NCI-H524 treated with DMSO at 0.1 percent for 48 hours (cell line): Measurements from ENCODE around the gene ASIC1.
A peak's percentile ranks its signal among the peaks of the same experiment; 100 is the strongest.
"Not testable (repeated sequence)": the region's sequence is repeated elsewhere in the genome, so short reads cannot be mapped to it uniquely, and the experiment has no call there.

Experiments
- DNase-seq: peaks from one replicate; lab custom pipeline; 2025; lab: John Stamatoyannopoulos, UW

Gene ASIC1

DNA sequence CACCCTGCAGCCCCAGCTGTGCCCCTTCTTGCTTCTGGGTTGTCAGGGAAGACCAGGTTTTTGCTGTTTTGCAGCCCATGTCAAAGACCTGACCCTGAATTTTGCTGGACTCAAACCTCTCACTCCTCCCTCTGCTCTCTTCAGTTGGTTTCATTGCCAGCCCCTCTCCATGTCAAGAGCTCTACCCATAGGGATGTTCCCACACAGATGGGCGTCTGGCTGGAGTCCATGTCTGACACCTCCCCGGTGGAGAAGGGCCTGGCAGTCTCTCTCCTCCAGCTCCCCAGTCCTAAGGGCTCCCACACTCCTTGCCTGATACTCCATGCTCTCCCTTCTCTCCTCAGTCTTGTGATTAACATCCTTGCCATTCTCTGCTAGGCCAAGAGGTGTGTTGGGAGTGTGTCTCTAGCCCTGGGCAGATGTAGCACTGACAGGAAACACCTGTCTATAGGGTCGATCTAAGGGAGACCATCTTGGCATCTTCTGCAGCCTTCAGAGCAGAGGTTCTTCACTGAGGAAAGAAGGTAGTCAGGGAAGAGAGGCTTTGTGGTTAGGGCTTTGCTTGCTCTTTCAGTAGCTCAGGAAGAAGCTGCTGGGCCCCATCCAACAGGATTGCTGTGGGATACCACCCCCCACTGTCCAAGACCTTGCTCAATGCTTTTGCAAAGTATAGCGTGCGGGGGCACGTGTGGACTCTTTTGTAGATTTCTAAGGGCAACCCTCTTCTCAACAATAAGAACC lies 4.7 kb downstream of the ASIC1 start:
- DNase-seq = no peak

DNA sequence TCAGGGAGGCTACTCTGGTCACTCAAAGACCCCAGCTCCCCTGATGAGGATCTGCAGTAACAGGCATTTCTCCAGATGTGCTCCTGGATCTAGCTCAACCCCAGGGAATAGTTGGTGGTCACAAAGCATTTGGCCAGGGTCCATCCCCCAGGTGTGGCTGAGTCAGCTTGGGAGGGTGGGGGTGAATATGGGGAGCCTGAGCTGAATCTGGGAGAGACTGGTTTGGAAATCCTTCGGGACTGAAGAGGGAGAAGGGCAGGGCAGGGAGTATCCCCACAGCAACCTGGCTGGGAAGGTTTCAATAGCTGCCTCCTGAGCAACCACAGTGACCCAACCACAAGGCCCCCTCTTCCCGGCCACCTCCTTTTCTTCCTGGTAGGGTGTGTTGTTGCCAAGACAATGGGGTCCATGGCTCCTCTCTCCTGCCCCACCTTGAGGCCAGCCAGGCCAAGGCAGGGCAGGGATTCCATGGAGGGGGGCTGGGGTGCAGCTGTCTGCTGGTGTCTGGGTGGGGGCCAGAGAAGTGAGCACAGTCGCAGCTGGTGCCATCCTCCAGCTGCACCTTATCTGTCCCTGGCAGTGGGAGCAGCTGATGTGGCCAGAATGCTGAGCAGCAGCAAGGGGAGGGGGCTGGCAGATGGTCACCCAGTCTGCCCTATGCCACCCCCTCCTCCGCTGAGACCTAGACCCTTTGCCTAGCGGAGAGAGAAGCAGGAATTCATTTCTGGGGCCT lies 5.5 kb downstream of the ASIC1 start:
- peak; percentile 80 for DNase-seq

DNA sequence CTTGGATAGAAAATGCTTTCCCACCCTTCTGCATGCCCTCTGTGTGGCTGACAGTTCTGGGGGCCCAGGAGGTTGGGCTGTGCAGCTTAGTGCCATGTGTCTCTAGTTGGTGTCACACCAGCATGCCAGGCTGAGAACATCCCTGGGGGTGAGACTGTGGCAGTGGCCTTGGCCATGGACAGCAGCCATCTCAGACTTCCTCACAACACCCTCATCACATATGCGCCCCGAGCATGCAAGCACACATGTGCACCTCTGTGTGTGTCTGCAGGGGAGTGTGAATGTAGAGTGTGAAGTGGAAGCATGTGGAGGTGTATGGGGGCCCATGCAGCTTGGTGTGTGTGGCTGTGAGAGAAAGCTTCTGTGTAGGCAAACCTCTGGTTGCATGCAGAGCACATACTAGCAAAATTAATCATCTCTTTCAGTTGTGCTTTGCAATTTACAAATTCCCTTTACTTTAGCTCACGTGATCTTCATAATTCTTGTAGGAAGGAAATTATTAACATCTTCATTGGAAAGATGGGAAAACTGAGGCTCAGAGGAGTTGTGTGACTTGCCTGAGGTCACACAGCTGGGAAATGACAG lies 8.4 kb downstream of the ASIC1 start:
- no peak for DNase-seq

DNA sequence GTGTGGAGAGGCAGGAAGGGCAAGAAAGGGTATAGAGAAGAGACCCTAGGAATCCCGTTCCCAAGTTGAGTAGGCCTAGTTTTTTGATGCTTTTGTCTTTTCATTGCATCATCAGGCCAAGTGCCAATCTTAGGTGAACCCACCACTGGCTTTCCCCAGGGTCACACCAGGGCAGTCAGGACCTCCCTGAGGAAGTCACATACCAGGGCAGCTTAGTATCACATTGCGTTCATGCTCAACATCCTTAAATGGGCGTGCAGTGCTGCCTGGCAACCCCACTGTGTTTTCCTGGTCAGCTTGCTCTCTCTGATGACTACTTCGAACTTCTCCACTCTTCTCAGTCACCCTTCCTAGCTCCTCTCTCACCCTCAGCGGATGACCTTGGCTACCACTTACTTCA lies 9.0 kb downstream of the ASIC1 start:
- no peak for DNase-seq

DNA sequence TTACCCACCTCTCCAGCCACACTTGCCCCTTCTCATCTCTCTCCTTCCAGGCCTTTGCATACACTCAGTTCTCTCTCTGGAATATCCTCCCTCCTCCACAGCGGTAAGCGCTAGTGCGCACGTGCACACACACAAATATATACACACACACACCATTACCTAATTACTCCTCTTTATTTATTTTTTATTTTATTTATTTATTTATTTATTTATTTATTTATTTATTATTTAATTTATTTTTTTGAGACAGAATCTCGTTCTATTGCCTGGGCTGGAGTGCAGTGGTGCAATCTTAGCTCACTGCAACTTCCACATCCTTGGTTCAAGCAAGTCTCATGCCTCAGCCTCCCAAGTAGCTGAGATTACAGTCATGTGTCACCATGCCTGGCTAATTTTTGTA lies 11.7 kb downstream of the ASIC1 start:
- no peak for DNase-seq

DNA sequence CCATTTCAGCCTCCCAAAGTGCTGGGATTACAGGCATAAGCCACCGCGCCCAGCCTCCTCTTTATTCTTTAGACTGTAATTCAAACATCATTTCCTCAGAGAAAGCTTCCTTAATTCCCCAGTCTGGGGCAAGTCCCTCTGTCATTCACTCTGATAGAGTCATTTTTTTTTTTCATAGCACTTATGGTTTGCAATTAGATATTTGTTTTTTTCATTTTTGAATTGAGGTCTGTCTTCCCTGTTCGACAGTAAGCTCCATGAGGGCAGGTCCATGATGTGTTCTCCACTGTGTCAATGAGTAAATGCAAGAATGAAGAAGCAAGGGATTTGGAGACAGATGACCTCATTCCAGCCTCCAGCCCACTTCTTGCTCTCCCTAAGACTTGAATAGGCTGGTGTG lies 12.1 kb downstream of the ASIC1 start:
- no peak for DNase-seq

DNA sequence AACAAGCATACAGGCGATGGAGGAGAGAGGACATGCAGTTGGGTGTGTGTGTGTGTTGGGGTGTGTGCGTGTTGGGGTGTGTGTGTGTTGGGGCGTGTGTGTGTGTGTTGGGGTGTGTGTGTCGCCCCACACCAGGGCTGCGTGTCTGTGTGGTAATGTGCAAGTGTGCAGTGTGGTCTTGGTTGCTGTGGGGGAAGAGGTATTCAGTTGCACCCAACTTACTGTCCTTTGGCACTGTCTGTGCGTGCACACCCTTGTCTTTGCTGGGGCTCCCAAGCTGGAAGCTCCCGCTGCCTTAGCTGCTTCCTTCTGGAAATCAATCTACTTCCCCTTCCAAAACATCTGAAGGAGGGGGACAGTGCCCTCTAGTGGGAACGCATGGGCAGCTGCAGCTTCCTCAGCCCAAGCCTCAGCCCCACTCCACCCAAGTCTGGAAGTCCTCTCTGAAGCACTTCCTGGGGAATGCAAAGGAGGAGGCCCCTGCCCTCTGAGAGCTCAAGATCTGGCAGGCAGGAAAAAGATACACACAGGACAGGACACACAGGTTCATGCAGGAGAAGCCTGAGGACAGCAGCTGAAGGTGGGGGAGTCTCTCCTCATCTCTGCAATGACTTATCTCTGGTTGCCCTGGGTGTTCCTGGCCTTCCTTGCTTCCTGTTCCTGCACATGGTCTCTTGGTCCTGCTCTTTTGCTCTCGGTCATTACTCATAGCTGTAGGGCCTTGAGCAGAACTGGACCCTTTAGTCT lies 13.1 kb downstream of the ASIC1 start:
- DNase-seq = peak; percentile 20

DNA sequence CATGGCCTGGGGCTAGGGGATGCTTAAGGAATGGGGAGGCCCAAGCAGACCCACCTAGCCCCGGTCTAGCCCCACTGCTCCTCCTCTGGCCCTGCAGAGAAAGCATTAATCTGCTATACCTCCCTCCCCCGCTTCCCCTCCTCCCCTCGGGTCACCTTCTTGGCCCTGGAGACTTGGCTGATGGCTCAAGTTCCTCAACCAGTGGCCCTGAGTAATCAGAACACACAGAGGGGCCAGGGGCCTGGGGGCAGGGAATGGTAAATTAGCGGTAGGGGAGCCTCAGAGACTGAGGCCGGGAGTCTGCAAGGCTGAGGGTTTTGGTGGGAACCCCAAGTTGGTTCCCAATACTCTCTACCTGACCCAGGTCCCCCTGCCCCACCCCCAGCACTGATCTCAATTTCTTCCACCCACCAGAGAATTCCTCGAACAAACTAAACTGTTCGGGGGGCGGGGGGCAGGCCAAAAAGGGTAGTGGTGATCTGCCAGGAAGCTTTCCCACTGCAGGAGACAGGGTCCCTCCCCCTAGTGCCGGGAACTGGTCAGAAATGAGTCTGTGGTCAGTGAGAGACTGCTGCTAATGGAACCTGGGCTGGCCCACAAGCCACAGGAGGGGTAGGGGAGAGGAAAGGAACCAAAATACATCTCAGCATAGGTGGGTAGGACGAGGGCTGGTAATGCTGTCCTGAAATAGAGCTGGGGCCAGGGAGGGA lies 15.0 kb downstream of the ASIC1 start:
- DNase-seq = no peak

DNA sequence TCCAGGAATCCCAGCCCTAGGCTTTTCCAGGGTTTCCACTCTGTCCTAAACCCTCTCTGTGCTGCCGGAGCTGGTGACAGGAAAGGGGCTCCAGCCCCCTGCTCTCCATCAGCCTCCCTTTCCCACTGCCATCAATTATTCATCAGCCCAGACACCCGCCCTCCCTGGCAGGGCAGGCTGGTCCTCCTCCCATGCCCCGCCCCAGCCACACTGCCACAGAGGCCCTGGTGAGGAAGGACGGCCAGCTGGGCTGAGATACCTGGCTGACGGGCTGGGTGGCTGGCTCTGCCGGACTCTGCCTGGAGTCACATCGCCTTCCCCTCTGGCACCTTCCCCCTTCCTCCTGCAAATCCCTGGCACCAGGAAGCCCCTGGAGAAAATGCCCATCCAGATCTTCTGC lies 15.8 kb downstream of the ASIC1 start:
- DNase-seq = no peak

DNA sequence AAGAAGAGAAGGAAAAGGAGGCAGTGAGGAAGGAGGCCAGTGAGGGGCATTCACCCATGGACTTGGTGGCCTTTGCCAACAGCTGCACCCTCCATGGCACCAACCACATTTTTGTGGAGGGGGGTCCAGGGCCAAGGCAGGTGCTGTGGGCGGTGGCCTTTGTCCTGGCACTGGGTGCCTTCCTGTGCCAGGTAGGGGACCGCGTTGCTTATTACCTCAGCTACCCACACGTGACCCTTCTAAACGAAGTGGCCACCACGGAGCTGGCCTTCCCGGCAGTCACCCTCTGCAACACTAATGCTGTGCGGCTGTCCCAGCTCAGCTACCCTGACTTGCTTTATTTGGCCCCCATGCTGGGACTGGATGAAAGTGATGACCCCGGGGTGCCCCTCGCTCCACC lies 16.3 kb downstream of the ASIC1 start:
- no peak for DNase-seq

DNA sequence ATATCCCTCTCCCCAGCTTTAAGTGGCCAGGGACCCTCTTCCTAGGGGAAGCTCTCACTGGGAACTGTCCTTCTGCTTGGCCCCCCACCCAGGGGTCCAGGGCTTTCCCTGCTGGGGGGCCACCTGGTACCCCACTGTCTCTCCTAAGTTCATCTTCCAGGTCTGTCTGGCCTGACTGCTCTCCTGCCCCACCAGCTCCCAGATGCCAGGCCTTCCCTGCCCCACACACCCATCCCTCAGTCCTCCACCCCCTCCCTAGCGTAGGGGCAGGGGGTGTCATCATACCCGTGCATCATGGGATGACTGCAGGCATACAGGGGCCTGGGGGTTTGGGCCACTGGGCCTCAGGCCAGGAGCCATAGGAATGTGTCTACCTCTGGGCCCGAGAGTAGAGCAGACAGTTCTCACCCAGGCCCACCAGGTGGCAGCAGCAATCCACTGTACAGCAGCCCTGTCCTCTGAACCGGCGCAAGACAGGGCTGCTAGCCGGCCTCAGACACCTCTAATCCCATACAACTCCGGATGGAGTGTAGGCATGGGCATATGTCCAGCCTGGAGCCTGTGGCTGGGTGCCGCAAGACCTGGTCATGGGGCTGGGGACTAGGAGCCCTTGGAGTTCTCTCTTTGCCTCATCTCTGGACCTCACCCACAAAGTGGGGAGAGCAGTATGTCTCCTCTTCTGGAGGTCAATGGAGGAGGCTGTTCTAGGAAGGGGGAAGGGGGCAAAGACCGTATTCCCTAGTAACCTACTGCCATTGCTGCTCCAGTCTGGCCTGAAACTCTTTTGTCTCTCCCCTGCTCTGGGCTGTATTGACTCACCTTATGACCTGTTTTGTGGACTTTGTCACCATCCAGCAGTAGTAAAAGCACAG lies 17.8 kb downstream of the ASIC1 start:
- no peak for DNase-seq

DNA sequence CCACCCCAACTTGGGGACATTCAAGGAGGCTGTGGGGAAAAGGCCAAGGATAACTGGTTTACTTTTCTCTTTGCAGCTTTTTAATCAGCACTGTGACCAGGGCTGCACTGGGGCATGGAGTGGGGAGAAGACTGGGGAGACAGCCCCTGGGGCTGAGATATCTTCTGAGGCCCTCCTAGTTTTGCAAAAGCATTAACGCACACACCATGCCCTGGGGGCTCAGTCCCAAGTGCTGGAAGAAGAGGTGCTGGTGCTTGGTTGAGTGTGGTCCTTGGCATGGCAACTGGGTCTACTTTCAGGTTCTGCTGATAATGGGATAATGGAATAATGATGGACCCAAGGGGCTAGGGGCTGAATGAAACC lies 18.4 kb downstream of the ASIC1 start:
- DNase-seq = no peak

DNA sequence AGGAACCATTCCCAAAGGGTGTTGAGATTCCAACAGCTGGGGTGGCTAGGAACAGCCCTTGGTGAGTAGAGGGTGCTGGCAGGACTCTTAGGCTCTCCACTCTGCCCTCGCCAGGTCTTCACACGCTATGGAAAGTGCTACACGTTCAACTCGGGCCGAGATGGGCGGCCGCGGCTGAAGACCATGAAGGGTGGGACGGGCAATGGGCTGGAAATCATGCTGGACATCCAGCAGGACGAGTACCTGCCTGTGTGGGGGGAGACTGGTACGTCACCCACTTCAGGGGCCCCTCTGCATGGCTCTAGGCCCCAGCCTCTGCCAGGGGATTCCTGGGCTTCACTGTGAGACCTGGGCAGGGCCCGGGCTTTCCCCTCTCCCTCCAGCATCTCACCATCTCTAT lies 19.7 kb downstream of the ASIC1 start:
- DNase-seq = no peak

DNA sequence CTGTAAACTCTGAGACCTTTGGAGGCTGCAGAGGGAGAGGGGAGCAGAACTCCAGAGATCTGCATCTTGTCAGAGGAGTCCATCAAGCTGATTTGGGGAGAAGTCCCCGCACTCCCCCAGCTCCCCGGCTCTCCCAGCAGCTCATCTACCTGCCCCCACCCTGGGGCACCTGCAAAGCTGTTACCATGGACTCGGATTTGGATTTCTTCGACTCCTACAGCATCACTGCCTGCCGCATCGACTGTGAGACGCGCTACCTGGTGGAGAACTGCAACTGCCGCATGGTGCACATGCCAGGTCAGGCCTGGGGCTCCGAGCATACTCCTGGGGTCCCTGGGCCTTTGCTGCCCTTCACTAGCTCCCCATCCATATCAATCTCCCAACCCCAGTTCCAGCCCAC lies 20.9 kb downstream of the ASIC1 start:
- DNase-seq = no peak

DNA sequence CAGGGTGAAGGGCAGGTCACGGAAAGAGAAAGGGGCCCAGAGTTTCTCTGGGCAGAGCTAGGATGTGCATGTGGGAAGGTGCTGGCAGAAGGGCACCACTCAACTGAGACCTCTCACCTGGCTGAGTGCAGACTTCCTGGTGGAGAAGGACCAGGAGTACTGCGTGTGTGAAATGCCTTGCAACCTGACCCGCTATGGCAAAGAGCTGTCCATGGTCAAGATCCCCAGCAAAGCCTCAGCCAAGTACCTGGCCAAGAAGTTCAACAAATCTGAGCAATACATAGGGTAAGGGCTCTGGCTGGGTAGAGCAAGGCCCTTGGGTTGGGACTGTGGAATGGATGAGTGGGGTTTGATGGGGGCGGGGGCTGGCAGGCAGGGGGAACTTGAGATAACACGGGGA lies 22.4 kb downstream of the ASIC1 start:
- no peak for DNase-seq

DNA sequence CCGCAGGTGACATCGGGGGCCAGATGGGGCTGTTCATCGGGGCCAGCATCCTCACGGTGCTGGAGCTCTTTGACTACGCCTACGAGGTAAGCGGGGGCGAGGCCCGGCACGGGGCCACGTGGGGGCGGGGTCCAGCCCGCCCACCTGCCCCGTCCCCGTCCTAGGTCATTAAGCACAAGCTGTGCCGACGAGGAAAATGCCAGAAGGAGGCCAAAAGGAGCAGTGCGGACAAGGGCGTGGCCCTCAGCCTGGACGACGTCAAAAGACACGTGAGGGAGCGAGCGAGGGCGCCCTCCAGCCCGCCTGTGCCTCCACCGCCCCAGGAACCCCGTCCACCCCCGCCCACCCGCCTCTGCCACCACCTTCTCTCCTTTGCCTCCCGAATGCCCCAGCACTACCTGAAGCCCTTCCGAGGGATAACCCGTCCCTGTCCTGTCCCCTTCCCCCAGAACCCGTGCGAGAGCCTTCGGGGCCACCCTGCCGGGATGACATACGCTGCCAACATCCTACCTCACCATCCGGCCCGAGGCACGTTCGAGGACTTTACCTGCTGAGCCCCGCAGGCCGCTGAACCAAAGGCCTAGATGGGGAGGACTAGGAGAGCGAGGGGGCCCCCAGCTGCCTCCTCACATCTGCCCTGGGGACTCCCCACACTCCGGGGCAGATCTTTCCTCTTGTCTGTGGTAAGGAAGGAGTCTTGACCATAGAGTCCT lies 23.9 kb downstream of the ASIC1 start:
- no peak for DNase-seq

DNA sequence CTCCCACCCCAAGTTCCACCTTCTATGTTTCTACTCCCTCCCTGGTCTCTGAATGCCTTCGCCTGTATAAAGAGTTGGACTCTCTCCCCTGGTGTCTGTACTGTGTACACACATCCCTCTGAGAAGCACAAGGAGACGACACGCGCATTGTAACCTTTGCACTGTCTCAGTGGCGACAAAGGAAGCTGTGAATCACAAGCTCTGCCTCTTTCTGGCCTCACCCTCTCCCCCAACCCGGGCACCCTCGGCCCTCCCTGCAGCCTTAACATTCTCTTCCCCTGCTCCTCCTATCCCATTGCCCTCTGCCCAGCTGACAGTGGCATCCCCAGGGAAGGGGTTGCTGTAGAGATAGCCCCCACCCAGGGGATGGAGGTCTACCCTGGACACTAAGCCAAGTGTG lies 25.2 kb downstream of the ASIC1 start:
- no peak for DNase-seq

DNA sequence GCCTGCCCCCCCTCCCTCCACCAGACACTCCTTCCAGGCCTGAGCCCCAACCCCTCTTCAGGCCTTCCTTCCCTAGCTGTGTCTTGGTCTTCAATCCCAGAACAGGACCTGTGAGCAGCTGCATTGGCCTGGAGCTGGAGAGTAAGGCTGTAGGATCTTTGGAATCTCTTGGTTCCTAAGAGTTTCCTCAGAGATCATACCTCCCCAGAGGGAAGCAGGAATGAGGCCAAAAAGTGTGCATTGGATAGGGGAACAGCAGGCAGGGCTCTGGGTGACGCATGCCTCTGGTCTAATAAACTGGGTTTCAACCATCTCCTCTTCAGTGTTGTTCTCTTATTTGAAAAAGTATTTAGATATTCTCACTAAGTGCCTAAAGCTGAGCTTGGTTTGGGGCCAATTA lies 25.9 kb downstream of the ASIC1 start:
- DNase-seq = no peak

DNA sequence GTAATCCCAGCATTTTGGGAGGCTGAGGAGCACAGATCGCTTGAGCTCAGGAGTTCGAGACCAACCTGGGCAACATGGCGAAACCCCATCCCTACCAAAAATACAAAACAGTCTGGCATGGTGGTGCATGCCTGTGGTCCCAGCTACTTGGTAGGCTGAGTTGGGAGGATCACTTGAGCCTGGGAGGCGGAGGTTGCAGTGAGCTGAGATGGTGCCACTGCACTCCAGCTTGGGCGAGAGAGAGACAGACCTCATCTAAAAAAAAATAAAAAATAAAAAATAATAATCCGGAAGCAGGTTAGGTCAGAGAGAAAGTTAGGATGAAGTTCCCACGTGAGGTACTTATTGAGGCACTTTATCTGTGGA lies 27.0 kb downstream of the ASIC1 start:
- DNase-seq = not testable (repeated sequence)

DNA sequence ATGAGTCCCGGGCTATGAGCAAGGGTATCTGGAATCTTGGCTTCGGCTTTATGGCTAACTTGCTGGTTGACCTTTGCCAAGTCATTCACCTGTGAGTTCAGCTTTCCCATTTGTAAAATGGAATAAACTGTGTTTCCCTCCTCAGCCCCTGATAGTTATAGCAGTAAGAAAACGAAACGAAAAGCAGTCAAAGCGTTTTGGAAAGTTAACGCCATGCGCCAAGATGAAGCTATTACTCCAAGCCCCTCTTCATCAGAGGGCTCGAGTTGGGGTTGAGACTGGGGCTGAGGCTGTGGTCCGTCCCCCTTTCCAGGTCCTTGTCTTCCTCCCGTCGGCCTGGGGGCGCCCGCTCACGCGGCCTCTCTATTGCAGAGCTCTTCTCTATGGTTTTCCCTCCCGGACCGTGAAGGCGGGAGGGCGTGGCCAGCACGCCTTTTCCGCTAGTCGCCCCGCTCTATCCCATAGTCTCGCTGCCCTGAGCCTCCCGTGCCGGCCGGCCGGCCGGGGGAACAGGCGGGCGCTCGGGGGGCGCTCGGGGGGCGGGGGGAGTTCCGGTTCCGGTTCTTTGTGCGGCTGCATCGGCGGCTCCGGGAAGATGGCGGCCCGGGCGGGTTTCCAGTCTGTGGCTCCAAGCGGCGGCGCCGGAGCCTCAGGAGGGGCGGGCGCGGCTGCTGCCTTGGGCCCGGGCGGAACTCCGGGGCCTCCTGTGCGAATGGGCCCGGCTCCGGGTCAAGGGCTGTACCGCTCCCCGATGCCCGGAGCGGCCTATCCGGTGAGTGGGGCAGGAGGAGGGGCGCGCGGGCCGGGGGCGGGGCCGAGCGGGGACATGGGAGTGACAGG lies 27.6 kb downstream of the ASIC1 start, which contains the start of gene SMARCD1:
Gene SMARCD1, plus strand, starts transcription at position 568 of the 840 bp plus-strand sequence. Its CDS starts 28 bp downstream, at position 596.
- DNase-seq = peak; percentile 71
